GM21360 (cell line): ENCODE results near the gene CLRN2.
"Not testable (repeated sequence)": the region's sequence is repeated elsewhere in the genome, so short reads cannot be mapped to it uniquely, and the experiment has no call there.

Experiments used
- ATAC-seq: cut with Tn5 transposase; IDR thresholded peaks from one replicate; pipeline ENCODE4 v1.9.1; 2021; ENCODE audit warnings: mild to moderate bottlenecking, moderate library complexity; ENCODE audit not compliant: unreplicated experiment

The CLRN2 gene

DNA sequence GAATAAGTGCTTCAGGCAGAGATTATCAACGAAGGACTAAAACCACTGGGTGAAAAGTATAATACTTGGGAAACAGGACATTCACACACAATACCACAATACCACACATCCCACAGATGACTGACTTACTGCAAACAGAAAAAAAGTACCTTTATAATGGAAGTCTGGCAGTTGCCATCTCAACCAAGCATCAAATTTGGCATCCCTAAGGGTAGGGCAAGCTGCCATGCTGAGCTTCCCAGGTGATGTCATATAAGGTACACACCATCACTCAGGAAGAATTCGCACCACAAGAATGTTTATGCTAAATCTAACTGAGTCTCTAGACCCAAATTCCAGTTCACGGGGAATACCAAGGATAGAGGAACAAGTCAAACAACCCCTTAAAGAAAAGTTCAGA lies 12.2 kb upstream of the CLRN2 start:
- ATAC-seq, result no peak

GRCh38 chr4:17504081-17504480 lies 10.9 kb upstream of the CLRN2 start:
- no peak for ATAC-seq

GRCh38 chr4:17510582-17510981 lies 4.4 kb upstream of the CLRN2 start:
- ATAC-seq, result no peak

DNA sequence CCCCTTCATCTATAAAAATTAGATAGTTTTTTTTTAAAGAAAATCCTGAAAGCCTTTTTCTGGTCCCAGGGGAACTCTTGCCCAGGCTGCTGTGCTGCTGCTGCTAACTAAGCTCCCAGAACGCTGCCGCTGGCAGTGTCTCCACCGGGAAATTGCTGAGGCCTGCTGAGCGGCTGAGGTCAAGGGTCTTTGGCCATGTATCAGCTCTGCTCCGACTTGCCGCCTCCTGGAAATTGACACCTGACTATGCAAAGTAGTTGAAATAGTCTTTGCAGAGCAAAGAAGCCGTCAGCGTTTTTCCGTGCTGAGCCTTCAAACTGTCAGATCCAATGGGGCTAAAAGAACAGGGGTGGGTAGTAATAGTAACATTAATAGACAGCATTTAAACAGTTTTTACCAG lies 3.9 kb upstream of the CLRN2 start:
- no peak for ATAC-seq

DNA sequence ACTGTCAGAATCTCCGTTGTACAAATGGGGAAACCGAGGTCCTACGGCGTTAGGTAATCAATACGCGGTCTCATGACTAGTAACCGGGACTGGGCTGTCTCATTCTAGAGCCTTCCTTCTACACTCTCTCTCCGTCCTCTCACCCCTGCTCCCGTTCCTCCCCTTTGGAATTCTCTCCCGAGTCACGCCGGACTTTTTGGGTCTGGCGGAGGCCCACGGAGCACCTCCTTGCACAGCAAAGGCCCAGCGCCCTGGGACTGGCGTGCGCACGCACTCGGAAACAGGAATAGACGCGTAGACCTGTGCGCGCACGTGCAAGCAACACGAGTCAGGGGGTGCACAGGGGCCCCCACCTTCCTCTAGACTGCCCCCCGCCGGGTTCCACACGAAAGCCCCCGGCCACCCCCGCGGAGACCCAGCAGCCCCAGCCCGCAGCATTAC lies 3.4 kb upstream of the CLRN2 start:
- peak; percentile 63 for ATAC-seq

- ATAC-seq, result peak; percentile 95
Measured at GRCh38 chr4:17511950-17512795, 2.8 kb upstream of the CLRN2 start, which contains the start of gene QDPR. Gene QDPR (minus strand): TSS chr4:17512090. CDS start chr4:17512054, 36 bp downstream.

- no peak for ATAC-seq
Measured at GRCh38 chr4:17512973-17513665, 1.8 kb upstream of the CLRN2 start.

GRCh38 chr4:17515445-17516407 lies 761 bp downstream of the CLRN2 start:
- ATAC-seq, result no peak

DNA sequence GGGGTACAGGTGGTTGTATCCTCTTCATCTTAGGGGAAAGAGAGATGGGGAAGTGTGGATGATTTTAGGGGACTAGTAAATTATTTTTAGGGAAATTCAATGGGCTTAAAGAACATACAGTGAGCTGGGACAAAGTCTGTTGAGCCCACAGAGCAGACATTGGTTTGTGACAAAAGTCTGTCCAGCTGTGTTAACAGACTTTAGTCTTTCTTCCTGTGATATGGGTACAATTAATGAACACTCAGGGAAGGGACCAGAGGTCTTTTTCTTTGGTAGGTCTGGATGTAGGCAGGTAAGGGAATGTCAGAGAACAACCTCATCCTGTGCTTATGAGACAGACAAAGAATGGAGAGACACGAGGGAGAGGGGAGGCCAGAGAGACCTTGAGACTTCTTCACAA lies 2.0 kb downstream of the CLRN2 start:
- ATAC-seq, result no peak

- ATAC-seq, result no peak
Measured at GRCh38 chr4:17517664-17518063, 2.7 kb downstream of the CLRN2 start.

DNA sequence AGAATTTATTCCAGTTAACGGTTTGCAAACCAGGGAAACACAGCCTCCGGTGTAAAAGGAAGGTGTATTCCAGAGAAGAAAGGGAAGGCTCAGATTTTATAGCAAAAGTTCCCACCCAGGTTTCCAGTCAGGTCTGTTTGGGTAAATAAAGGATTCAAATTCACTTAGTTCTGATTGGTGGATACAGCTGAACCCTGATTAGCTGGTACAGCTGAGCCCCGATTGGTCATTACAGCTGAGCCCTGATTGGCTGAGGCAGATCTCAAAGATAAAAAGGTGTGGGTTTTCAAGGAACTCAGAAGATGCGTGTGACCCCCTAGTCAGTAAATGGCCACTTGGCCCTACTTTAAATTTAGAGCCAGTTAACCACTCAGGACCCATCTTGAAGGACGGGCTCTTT lies 6.6 kb downstream of the CLRN2 start:
- ATAC-seq, result no peak

GRCh38 chr4:17523662-17524061 lies 8.7 kb downstream of the CLRN2 start:
- ATAC-seq, result no peak

- ATAC-seq, result no peak
Measured at GRCh38 chr4:17526695-17527477, 11.9 kb downstream of the CLRN2 start.

- ATAC-seq, result no peak
Measured at GRCh38 chr4:17528551-17529165, 13.7 kb downstream of the CLRN2 start.

- no peak for ATAC-seq
Measured at GRCh38 chr4:17531538-17532285, 16.7 kb downstream of the CLRN2 start.

- no peak for ATAC-seq
Measured at GRCh38 chr4:17534705-17535104, 19.7 kb downstream of the CLRN2 start.

GRCh38 chr4:17535242-17535641 lies 20.3 kb downstream of the CLRN2 start:
- no peak for ATAC-seq

DNA sequence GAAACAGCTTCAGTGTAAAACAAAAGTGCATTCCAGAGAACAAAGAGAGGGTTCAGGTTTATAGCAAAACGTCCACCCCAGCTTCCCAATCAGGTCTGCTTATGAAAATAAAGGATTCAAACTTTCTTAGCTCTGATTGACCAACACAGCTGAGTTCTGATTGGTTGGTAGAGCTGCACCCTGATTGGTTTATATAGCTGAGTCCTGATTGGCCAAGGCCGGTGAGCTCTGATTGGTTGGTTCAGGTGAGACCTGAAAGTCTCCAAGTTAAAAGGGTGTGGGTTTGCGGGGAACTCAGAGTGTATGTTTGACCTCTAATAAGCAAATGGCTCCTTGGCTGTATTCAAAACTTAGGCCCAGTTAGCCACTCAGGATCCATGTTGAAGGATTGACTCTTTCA lies 20.9 kb downstream of the CLRN2 start:
- no peak for ATAC-seq

- ATAC-seq, result not testable (repeated sequence)
Measured at GRCh38 chr4:17537060-17537459, 22.1 kb downstream of the CLRN2 start.
